Dermis blood vessel endothelial cell (primary cell): Measurements from ENCODE around the gene VSX1. TPM values are rescaled to one million over a fixed set of nuclear protein-coding genes. Genes with fewer than 3 reads are reported as not detected.

Source experiments
- DNase-seq: peaks from one replicate; pipeline ENCODE4 v3.0.0; 2010
- total RNA-seq: library from RNA; depleted of rRNA; stranded (reverse); fragments of >200 nt; gene quantifications from 2 replicates; pipeline ENCODE4 v1.2.3, GENCODE V29; 2014

The VSX1 gene
- total RNA-seq, 1 donor from 2014 or later, result not detected

DNA sequence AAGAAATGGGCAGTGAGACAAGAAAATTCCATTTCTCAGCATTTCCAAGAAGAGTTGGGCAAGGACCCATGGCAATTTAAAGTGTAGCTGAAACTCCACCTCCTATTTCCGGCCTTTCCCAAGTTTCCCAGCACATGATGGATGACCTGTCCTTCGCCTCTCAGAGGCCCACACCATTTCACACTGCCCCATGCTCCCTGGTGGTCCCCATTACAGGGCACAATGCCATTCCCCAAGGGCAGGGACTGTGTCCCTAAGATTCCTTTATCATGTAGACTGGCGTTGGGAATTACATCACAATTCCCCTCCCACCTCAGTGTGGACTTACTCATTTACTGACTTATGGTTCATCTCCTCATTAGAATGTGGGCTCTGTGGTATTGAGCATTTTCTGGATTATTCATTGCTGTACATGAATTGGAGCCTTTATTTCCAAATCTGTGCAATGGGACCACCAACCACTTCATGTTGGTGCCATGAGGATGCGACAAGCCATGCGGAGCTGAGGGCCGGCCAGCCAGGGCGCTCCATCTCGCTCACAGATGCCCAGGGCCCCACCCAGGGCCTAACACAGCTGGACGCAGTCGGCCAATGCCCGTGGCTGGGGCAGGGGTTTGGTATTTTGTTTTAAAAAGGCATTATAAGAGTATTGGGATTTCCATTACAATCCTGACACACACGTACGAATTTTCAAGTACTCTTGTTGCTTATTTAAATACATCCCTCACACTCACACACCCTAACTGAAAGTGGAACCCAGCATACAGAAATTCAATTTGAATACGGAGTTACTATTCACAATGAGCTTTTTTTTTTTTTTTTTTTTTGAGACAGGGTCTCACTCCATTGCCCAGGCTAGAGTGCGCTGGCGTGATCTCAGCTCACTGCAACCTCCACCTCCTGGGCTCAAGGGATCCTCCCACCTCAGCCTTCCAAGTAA, 29.4 kb downstream of the VSX1 start:
- no peak for DNase-seq

DNA sequence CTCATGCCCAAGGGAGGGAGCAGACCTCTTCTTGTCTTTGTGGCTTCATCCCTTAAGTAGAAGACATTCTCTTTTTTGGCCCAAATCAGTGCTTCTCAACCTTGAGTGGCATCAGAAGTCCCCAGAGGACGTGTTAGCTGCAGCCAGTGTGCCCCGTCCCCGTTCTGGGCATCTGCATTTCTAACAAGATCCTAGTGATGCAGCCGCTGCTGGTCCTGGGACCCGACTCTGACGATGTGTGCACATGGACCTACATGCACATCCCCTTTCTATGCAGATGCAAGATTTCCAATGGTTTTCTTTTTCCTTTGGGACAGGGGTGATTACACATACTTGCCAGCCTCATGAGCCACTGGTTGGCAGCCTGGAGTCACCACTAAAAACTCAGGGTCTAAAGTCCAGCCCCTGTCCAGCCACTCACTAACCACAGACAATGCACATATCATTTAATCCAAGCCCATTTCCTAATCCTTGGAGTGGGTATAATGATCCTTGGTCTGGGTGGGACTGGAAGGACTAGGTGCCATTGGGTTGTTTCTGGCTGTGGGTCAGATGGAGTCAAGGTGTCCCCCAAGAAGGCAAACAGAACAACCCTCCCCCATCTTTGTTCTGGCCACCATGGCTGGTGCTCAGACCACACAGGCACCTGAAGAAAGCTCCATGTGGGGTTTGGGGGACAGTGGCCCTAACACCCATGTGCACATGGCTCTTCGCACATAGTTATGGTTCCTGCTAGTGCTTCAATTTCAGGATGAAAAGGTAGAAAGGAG, 30.4 kb downstream of the VSX1 start:
- DNase-seq, result no peak

DNA sequence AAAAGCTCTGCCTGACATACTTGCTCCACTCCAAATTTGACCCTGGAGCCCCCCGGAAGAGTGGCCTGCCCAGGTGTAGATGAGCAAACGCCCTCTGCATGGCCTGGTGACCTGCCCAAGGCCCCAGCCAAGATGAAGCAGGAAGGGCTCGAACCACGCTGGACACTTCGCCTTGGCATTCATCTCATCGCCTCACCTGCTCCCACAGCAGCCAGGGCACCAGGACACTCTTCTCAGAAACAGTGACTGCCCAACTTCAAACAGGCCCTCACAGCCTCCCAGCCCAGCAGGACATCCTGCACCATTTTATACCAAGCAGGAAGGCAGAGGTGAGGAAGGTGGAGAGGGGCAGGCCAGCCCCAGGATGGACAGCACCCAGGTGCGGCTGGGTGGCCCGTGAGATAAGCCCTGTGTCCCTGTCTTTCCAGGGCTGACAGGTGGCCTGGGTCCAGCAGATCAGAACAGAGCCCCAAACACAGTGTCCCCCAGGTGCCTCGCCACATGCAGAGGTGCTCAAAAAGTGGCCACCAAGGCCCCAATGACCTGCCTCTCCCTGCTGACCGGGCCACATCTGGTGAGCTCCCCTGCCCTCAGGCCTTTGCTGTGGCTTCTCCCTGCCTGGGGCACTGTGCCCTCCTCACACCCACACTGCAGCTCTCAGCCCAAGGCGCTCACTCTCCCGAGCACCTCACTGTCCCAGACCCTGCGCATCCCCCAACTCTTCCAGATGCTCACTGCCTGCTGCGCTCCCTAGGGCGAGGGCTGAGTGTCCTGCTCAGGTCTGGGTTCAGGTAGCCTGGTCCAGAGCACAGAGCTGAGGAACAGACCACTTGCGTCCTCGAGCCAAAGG, 31.2 kb downstream of the VSX1 start:
- DNase-seq, result no peak

DNA sequence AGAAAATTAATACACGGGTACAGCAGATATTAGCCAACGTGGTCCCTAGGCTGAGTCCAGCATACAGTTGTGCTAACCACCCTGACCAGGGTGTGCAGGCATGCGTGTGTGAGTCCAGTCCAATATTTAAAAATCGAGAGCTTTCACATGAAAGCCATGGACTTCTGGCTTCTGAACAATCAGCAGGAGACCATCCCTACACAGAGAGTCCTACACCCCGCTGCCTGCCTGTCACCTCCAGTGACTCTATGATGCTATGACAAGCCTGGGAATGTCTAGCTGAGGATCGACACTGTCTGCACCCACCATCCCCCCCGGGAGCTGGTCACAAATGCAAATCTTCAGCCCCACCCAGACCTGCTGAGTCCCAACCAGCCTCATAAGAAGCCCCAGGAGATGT, 31.9 kb downstream of the VSX1 start:
- no peak for DNase-seq

DNA sequence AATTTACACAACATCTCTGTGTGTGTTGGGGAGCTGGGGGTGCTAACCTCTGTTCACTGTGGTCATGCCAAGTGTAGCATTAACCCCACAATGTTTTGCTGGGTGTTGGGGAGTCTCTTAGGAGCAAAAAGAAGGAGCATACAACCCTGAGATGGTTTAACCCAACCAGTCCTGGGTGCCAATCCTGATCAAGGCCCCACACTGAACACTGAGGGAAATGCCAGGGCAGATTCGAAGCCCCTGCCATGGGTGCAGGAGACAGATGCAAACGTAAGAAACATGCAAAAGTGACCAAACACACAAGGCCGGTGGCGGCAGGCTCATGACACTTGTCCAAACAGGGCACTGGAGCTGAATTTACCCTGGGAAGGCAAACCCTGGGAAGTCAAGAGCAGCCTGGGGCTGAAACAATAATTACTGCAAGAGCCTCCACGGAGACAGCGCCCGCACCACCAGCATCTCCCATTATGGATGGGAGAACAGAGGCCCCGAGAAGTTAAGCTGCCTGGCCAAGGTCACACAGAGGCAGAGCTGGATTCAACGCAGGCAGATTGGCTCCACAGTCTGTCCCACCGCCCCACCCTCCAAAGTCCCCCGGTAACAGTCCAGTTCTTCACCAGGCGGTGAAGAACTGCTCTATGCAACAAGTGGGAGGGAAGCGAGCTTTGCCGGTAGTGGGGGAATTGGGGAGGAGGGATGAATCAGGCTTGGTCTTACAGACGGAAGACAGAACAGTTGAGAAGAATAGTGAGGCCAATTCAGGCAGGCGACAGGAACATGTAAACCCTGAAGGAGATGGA, 32.5 kb downstream of the VSX1 start:
- DNase-seq, result no peak

DNA sequence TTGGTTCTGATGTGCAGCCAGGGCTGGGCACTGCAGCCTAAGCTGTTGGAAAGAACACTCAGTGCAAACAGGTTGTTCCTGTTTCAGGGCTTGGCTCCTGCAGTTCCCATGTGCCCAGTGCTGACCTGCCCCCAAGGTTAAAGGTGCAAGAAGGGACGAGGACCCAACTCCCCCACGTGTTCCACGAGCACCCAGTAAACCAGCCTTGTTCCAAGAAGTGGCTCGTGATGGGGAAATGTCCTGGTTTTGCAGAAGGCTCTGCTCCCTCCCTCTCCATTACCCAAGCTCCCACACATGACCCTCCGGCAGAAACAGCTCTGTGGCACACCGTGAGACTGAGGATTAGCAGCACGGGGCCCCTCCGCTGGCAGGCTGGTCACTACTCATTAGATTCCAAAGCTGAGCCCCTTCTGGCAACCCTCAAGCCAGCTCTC, 33.4 kb downstream of the VSX1 start:
- DNase-seq, result no peak

DNA sequence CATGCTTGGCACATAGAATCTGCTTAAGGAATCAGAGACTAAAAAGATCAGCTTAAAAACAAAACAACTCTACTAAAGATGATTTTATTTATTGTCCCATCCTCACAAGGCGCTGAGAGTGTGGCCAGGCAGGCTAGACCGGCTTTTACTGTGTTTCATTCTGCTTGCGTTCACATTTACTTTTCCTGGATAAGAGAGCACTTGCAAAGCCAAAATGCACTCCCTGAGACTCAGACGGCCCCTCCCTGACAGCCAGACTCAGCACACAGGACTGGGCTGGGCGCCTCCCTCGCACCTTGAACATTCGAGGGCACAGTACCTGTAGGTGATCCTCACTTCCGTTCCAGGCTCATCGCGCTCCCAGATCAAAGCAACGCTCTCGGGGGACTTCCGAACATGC, 34.2 kb downstream of the VSX1 start:
- no peak for DNase-seq

DNA sequence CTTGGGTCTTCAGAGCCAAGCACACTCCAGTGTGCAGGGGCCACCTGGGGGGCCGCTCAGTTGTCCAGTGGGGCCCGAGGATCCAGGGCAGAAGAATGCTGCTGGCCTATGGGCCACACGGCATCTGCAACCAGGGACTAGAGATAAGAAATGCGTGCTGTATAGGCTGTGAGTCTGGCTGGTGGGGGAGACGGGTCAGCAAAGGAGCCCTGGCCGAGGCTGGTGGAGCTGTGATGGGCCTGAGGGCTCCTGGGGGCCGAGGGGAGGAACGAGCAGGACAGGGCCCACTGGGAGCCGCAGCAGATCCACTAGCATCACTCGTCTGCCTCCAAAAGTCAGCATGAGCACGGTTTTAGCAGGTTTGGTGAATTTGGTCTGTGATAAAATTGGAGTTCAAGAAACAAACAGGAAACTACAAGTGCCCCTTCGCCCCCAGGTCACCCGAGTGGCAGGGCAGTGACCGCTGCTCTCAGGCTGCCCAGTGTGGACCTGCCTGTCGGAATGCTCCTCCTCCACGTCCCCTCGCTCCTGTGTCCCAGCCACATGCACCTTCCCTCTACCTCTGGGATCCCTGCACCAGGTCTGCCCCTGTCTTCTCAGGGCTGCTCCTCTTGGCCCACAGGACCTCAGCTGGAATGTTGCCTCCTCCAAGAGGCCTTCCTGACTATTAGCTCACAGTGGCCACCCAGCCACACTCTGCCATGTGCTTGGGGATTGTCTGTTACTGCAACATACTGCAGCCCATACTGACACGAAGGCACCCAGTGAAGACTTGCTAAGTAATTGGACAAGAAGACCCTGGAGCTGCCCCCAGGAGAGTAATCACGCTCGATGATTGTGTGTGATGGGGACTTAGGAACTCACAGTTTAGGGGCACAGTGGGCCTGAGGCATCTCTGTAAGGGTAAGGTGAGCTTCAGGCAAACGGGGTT, 34.9 kb downstream of the VSX1 start:
- DNase-seq, result no peak

DNA sequence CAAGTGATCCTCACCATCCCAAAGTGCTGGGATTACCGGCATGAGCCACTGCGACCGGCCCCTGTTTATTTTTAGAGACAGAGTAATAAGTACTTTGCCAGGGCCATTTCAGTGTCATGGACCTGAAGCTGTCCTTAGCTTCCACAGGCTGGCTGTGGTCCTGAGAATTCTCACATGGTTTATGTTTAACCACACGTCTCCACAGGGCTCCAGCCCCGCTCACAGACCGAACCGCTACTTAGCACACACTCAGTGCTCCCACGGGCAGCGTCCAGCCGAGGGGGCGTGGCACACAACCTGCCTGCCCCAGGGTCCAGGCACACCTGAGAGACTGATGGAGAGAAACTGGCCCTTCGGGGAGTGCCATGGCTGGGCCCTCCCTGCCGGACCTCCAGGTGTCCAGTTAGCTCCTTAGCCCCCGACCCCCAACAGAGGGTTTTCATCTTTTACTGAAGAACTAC, 35.7 kb downstream of the VSX1 start:
- DNase-seq, result no peak

DNA sequence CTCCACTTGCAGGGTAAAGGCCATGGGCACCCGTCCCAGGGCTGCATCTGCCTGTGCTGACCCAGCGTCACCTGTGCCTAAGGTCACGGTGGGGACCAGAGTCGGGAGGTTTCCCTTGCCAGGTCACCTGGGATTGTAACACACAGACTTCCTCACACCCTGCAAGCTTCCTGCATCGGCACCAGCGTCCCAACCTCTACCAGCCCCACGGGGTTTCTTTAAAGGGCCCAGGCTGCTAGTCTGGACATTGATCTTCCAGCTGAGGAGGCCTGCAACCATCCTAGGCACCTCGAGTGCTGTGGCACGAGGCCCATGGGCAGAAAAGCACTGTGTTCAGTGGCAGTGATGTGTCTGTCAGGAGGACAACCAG, 36.6 kb downstream of the VSX1 start:
- DNase-seq, result no peak

DNA sequence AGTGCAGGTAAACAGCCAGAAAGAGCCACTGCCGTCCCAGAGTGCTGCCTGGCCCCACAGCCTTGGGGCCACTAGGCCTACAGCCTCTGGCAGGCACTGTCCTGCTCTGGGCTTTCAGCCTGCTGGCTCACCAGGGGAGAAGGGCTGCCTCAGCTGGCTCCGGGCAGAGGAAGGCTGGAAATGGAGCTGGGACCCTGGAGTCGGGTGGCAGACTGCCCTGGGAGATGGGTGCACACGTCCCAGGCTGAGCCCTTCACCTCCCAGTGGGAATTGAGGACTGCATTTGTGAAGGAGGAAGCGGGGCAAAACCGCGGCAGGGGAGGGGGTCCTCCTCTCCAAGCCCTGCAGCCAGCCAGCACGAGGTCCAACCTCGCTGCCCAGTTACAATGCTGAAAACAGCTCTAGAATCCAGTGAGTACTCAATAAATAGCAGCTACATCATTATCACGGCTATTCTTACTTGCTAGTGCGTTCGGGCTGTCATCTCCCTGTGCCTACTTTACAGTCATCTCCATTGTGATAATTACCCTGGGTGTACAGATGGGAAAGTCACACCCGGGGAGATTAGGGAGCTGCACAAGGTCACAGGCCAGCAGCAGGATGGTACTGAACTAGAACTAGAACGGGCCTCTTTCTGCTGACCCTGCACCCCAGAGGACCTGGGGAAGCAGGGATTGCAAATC, 37.1 kb downstream of the VSX1 start:
- no peak for DNase-seq

DNA sequence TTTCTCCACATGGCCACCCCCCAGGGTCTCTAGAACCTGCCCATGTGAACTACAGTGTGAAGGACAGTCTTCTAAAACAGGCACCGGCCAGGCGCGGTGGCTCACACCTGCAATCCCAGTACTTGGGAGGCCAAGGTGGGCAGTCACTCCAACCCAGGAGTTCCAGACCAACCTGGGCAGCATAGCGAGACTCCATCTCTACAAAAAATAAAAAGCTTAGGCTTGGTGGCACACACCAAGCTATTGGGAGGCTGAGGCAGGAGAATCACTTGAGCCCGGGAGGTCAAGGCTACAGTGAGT, 37.7 kb downstream of the VSX1 start:
- DNase-seq, result no peak

DNA sequence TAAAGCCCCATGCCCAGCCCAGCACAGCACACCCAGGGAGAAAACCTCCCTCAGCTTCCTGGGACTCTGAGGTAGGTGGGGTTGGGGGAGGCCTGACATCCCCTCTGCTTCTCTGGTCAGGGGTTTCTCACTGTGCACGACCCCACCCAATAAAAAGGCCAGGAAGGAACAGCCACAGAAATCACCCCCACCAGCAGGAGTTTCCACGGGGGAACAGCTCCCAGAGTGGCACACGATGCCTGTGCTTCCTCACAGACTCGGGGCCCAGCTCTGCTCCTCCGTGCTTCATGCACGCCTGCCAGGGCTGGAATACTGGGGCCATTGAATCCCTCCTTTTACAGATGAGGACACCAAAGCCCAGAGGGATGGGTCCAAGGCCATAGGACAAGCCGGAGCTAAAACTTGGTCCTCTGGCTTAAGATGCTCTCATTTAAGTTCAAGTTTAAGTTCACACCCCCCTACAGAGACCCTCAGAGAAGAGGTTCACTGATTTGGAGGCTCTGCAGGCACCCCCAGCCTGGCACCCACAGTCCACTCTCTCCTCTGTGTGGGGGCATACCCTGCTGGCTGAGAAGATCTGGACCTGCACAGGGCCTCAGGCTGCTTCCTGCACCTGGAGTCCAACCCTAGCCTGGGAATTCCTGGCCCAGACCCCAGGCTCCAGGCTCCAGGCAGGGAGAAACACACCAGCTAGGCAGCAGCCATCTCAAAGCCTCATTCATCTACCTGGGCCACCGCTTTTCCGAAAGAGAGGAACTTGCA, 38.3 kb downstream of the VSX1 start:
- DNase-seq, result no peak

DNA sequence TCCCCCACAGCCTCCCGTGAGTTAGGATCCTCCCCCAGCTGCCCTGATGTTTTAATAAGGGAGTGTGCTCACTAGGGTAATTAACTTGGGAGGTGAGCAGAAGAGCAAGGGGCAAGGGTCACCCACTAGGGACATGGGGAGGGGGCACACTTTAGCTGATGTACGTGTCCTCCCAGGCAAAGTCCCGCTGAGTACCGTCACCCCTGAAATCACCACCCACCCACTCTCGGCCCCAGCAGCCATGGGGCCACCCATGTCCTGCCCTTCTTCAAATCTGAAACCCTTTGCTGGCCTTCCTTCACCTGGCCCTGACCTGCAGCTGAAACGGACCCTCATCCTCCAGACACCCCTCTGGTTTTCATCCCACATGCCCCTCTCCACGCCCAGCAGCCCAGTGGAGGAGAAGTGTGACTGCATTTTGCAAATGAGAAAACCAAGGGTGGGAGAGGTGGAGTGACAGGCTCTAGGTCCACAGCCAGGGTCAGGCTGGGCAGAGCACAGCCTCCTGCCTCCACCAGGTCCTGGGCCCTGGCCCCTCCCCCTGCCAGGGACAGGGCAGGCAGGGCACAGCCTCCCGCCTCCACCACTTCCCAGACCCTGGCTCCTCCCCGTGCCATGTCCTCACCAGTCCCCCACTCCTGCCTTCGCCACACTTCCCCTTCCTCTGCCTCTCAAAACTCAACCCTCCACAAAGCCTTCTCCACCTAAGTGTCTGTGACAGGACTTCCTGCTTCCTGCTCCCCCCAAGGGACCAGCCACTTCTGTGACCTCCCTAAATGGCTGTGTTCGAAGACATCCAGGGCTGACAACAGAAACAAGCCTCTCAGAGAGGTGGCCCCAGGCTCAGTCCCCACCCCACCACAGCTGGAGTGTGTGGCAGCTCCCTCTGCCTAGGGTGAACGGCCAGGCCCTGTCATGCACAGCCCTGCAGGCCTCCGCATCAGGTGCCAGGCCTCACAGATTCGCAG, 39.1 kb downstream of the VSX1 start:
- no peak for DNase-seq

DNA sequence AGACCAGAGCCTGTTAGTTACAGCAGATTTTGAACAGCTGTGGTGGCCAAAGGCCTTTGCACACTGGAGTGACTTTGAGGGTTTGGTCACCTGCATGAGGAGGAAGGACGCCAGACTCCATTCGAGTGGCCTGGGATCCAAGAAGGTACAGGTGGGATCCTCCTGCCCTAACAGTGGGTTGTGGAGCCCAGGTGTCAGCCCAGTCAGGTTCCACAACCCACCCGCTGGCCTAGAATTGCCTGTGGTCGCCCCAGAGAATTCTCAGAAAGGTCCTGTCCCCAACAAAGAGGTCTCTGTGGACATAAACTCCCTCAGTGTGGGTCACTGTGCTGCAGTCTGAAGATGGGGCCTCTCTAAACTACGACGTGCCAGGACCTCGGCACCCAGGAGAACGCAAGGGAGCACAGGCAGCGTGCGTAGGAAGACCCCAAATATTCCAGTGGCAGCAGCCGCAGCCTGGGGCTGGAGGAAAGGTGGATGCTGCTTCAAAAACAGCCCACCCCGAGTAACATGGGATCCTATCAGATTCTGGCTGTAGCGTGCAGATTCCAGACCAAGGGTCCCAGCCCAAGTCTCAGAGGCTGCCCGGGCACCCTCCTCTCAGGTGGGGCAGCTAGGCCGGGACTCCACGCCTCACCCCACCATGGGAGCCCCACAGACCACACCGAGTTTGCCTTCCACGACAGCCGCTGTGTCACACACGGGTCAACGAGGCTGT, 40.0 kb downstream of the VSX1 start:
- DNase-seq, result no peak

DNA sequence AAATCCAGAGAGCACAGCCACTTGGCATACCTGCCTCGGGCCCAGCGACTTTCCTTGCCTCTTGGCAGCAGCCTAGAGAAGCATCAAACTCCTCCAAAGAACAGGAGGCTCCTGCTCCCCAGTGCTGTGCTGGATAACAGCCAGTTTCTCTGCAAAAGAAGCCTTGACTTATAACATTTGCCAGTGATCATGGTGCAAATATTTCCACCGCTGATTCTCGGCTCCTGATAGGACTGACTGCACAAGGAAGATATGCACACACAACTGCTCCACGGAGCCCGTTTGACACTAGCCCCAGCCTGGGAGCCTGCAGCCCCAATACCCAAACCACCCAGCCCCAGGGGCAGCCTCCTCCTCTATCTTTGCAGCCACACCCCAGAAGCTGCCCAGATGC, 41.5 kb downstream of the VSX1 start:
- DNase-seq, result peak; percentile 17

DNA sequence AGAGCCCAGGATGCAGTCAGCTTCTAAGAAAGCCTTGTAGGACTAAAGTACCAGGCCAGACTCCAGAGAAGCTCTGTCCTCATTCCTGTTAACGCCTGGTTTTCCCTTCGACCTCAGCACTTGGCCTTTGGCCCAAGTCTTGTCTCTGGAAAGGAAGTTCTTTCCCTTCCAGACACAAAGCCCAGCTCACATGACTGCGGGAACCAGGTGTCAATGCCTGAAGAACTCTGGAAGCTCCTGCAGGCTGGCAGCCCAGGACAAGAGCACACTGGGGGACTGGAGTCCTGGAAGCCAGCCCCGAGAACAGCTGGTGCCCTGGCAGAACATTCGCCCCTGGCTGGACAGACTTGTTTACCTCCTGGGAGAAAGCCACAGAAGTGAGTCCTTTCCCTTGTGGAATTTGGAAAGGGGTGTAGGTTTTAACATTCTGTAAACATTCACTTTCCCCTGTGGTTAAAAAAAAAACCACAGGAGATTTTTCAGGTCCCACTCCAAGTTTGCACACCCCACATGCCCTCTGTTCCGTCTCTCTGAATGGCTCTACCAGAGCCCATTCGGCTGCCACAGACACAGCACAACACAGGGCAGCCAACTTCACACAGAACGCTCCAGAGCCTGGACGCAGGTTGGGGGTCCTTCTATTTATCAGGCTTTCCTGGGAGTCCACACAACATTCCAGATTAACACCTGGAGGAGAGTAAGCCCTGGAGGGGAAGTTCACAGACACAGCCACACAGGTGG, 42.1 kb downstream of the VSX1 start:
- DNase-seq, result peak; percentile 84
